ENCODE data around the gene MTHFD2L.
A peak's percentile ranks its signal among the peaks of the same experiment; 100 is the strongest.

MTHFD2L gene

DNA sequence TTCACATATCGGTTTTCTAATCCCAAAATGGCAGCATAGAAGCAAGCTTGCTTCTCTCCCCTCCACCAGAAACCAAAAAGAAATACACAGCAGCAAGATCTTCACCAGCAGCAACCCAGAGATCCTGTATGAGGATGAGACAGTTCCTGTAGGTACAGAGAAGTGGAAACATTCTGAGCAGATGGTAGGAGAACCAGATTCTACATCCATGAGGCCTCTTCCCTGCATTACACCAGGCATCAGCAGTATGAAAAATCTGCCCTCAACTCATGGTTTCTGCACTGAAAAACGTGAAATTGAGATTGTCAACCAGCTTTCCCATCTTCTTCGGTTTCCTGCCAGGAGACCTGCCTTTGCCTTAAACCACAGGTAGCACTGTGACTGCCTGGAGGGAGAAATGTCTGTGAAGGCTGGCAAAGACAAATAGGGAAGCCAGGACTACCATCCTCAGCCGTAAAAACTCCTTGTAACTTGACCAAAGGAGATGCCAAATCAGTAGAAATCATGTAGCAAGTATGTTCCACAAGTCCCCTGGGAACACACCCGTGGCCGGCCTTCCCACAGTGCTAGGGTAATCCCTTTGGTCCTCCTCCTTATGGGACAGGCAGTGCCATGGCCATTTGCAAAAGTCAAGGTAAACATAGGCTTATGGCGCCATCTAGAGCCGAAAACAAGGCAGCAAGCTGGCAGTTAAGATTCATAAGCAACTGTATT lies 24.0 kb upstream of the MTHFD2L start:
- peak; percentile 81 for DNase-seq

DNA sequence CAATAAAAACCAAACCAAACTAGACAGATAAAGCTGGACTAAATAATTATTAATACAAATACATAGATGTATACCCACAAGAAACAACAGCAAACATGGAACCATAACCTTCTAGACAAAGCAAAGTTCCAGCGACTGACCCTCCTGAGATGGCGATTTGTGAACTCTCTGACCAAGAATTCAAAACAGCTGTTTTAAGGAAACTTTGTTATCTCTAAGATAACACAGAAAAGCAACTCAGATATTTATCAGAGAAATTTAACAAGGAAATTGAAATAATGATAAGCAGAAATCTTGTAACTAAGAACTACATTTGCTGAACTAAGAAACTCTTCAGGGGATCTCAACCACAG lies 23.4 kb upstream of the MTHFD2L start:
- DNase-seq: no peak

DNA sequence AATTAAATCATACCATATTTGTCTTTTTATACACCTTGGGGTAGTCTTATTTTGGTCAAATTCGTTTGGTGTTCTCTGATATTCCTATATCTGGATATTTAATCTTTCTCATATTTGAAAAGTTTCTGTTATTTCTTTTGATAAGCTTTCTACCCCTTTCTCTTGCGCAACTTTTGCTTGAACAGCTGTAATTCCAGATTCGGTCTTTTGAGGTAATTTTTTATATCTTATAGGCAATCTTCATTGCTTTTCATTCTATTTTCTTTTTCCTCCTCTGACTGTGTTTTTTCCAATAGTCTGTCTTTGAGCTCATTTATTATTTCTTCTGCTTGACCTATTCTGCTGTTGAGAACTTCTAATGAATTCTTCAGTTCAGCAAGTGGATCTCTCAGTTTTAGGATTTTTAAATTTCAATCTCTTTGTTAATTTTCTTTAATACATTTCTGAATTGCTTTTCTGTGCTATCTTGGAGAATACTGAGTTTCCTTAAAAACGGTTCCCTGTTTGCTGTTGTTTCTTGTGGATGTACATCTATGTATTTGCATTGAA lies 11.3 kb upstream of the MTHFD2L start:
- no peak for DNase-seq

DNA sequence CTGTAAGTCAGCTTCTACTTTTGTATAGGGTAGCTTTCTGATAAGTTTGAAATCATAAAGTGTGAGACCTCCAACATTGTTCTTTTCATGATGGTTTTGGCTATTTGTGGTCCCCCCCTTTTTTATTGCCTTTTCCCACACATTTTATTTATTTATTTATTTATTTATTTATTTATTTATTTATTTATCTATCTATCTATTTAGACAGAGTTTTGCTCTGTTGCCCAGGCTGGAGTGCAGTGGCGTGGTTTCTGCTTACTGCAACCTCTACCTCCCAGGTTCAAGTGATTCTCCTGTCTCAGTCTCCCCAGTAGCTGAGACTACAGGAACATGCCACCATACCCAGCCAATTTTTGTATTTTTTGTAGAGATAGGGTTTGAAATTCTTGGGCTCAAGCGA lies 9.7 kb upstream of the MTHFD2L start:
- DNase-seq: no peak

DNA sequence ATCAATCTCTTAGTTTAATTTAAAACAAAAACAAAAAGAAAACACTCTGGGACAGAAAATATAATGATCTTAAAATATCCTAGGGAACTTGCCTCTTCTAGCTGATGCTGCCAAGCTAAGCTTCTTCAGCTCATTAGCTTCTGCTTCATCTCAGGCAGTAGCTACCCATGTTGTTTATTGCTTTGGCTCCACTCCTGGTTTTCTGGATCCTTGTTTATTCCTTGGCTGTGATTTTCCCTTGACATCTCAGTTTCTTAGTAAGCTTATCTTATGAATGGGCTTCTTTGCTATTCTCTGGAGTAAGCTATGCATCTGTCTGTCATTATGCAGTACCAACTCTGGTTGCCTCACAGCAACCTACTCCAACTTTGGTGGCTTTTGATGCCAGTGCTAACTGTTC lies 5.1 kb upstream of the MTHFD2L start:
- DNase-seq: no peak

GRCh38 chr4:74156521-74156920 lies 1.4 kb upstream of the MTHFD2L start:
- no peak for DNase-seq

- no peak for DNase-seq
Observed at GRCh38 chr4:74157154-74157553, 764 bp upstream of the MTHFD2L start.

DNA sequence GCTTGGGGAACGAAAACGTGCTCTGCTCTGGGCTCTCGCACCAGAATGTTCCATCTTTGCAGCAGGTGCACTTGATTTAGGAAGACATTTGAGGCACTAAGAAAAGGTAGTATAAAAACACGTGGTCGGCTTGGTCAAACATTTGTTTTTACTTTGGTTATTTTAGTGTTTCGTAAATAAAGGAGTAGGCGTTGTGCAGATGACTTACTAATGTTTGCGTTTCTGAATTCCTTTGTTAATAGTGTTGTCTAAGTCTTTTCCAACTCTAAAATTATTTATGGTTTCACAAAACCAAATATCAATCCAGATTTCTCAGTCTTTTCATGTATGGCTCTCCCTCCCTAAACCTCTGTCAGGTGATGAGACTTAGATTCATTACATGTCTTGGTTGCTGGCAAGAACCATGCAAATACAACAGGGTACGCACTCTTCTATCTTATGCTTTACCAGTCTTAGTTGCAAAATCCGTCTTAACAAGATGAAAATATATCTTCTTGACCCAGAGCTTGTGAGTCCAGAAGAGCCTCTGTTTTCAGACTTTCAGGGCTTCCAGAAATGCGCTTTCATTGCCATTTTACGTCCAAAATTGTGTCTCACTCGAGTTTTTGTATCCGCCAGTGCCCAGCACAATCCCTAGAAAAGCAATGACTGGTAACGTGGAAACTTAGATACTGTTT lies 686 bp downstream of the MTHFD2L start:
- peak; percentile 38 for DNase-seq

DNA sequence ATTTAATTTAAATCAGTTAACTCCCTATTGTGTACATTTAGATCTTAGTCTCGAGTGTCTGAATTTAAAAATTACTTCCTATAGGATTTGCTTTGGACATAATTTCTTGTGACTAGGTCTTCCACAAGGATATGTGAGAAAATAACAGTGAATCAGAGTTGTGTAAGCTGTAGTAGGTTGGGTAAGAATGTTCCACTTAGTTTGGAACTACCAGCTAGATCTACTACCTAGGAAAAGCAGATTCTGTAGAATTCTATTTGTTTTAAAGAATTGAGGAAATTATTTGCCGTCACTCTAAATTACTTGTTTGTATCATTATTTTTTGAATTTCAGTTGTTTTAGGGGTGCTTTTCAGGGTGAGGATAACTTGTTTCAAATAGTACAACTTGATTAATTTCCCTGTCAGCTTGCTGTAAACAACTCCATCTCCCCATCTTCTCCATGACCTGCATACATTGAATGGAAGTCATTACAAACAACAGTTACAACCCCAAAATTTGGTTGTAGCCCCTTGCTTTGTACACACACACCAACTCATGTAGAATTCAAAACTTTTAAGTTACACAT lies 1.3 kb downstream of the MTHFD2L start:
- DNase-seq: no peak

GRCh38 chr4:74161666-74162450 lies 3.9 kb downstream of the MTHFD2L start:
- DNase-seq: no peak

DNA sequence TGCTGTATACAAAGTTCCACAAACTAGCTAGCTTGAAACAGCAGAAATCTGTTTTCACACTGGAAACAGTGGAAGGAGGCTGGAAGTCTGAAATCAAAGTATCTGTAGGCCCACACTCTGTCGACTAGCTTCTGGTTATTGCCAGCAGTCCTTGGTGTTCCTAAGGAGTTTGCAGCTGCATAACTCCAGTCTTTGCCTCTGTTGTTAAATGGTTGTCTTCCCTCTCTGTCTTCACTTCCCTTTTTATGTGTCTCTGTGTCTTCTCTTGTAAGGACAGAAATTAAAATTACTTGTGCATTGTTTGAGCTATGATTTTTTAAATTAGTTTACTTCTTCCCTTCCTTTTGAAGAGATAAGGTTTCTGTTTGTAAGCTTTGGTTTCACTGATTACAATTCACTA lies 8.2 kb downstream of the MTHFD2L start:
- DNase-seq: no peak

GRCh38 chr4:74166818-74167217 lies 8.9 kb downstream of the MTHFD2L start:
- no peak for DNase-seq

- DNase-seq: no peak
Observed at GRCh38 chr4:74167585-74167984, 9.7 kb downstream of the MTHFD2L start.

DNA sequence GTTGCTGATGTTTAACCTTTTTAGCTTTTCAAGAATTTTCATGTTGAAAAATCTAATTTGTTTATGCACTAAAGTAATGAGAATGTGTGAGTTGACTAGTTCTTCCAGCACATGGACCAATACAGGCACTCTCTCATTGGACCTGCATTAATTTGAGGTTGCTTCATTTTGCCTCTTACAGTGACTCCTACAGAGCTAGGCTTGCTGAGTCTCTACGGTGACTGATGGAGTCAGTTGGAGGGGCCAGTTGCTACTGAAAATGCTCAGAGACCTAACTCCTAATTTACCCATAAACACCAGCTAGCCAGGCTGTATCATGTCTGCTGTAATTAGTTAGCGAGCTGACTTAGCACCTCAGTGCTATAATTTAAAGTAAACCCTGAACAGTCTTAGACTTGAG lies 10.9 kb downstream of the MTHFD2L start:
- no peak for DNase-seq

DNA sequence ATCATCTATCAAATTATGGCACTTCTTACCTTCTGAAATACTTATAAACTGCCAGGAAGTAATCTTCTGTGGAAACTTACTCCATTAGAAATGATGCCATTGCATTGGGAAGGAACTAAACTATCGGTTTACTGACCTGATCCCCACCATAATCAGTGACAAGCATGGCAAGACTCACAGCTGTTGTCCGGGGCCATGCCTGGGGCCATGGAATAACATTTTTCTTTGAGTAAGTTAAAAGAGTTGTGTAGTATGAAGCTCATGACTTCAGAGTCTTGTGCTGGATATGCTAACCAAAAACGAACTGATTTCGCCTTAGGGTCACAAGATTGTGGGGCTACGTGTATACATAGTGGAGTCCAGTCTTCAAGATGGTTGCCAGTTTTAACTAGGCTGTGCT lies 15.4 kb downstream of the MTHFD2L start:
- DNase-seq: no peak

DNA sequence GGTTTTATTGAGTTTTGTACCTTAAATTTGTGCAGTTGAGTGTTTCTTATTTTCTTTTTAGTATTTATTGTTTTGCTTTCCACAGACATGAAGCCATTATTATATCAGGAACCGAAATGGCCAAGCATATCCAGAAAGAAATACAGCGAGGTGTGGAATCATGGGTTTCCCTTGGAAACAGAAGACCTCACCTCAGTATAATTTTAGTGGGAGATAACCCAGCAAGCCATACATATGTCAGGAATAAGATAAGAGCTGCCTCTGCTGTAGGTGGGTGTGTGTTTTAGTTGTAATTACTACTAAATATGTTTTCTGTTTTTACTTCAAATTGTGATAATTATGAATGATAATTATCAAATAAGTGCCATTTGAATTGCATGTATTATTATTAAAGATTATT lies 16.5 kb downstream of the MTHFD2L start:
- no peak for DNase-seq

- DNase-seq: no peak
Observed at GRCh38 chr4:74174941-74175340, 17.0 kb downstream of the MTHFD2L start.

DNA sequence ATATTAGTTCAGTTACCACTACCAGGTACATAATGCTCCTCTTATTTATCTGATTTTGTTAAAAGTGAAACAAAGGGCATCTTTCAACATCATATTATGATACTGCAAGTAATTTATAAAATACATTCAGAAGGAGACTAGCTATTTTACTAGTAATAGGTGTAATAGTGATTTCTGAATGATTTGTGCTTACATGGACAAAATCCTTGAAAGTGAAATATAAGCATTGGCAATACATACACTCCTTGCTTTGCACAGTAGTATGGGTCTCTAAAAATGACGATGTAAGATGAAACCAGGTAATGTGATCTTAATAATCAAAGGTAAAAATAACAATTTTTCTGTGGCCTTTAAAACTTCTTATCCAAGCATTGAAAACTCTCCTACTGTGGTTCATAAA lies 17.5 kb downstream of the MTHFD2L start:
- no peak for DNase-seq

DNA sequence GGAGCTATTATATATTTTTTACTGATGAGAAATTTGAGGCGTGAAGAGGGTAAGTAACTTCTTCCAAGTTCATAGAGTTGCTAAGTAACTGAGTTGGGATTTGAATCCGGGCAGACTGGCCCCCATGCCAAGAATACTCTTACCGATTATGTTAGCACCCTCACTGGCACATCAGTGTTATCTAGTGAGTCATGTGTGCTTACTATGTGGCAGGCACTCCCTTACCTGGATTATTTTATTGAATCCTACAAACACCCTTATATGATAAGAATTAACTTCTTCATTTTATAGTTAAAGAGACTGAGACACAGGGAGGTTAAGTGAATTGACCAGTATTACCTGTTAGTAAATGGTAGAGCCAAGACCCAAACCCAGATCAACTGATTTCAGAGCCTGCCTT lies 20.9 kb downstream of the MTHFD2L start:
- no peak for DNase-seq

DNA sequence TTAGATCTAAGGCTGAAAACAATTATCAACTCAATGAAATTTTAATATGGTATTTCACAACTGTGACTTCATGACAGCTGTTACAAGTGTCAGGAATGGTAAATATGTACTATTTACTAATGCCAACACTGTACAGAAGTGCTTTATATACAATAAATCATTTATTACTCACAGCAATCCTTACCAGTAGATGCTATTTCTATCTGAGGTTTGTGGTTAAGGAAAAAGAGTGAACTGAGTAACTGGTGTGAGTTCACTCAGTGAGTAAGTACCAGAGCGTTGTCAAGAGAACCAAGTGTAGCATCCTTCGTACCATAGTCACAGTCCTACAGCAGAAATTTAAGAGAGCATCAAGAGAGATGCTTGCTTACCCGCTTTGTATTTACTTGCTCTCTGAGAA lies 23.3 kb downstream of the MTHFD2L start:
- DNase-seq: no peak

DNA sequence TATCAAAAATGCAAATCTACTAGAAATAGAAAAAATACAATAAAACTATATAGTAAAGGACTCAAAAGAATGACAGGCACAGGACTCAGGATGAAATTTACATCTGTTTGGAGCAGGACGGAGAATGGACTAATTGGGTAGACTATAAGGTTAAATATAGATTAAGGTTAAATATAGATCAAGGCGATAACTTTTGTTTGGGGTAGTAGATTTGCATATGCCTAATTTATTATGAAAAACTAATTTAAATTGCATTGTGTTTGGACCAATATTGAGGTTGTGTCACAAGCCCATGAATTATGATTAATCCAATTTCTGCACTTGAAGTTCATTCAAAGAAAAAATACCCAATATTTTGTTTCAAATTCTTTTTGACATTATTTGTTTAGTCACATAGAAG lies 31.0 kb downstream of the MTHFD2L start:
- no peak for DNase-seq

GRCh38 chr4:74189331-74190043 lies 31.6 kb downstream of the MTHFD2L start:
- peak; percentile 11 for DNase-seq

DNA sequence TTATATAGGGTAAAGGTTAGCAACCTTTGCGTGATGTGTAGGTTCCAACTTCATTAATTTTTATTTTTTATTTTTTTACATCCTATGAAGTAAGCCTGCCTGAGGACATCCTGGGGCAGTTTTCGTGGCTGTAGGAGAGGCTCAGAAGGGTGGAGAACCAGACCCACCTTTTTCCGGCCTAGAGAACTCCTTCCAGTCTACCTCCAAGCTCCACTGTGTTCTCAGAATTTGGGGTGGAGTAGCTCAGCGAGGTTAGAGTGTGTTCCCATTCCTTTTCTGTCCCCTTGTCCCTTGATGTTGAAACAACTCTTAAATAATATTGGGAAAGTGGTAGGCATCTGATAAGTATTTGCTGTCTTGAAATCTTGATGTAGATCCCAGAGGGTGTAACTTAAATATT lies 32.4 kb downstream of the MTHFD2L start:
- DNase-seq: no peak
